ENCODE data around the gene MTOR.
"Not testable (repeated sequence)": the region's sequence is repeated elsewhere in the genome, so short reads cannot be mapped to it uniquely, and the experiment has no call there.

MTOR gene

DNA sequence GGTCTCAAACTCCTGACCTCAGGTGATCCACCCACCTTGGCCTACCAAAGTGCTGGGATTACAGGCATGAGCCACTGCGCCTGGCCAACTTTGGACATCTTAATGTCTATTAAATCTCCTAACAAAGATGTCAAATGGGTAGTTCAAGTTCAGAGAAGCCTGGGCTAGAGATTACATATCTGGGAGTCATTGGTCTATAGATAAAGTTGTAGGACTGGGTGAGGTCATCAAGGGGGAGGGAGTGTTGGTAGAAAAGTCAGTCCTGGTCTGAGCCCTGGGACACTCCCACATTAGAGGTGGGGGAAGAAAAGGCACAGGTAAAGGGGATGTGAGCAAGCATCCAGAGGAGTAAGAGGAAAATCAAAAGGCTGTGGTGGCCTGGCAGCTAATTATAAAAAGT is 17.3 kb upstream of the MTOR start:
- DNase-seq = no peak

DNA sequence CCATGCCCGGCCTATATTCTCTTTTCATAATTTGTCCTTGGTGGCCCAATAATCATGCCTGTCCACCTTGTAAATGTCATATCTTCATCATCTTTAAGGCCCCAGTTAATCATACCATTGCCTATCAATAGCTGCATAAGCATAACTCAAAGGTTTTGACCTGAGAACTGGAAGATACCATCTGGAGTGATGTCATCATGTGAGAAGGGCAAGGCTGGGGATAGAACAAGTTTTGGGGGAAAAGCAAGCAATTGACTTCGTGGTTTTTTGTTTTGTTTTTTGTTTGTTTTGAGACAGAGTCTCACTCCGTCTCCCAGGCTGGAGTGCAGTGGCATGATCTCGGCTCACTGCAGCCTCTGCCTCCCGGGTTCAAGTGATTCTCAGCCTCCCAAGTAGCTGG is 16.8 kb upstream of the MTOR start:
- DNase-seq = no peak

DNA sequence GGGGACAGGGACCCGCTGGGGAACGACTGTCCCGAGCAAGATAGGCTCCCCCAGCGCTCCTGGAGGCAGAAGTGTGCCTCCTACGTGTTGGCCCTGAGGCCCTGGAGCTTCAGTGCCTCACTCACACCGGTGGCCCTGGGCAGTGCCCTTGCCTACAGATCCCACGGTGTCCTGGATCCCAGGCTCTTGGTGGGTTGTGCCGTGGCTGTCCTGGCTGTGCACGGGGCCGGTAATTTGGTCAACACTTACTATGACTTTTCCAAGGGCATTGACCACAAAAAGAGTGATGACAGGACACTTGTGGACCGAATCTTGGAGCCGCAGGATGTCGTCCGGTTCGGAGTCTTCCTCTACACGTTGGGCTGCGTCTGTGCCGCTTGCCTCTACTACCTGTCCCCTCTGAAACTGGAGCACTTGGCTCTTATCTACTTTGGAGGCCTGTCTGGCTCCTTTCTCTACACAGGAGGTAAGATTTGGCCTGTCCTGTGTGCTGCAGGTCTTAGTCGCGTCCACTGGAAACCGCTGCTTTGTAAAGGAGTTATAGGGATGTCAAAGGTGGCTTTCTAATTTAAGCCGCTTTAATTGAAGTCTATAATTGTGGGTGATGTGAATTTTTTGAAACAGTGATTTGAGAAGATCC is 11.4 kb upstream of the MTOR start:
- DNase-seq = peak in 1 of 2 experiments; percentile 18

DNA sequence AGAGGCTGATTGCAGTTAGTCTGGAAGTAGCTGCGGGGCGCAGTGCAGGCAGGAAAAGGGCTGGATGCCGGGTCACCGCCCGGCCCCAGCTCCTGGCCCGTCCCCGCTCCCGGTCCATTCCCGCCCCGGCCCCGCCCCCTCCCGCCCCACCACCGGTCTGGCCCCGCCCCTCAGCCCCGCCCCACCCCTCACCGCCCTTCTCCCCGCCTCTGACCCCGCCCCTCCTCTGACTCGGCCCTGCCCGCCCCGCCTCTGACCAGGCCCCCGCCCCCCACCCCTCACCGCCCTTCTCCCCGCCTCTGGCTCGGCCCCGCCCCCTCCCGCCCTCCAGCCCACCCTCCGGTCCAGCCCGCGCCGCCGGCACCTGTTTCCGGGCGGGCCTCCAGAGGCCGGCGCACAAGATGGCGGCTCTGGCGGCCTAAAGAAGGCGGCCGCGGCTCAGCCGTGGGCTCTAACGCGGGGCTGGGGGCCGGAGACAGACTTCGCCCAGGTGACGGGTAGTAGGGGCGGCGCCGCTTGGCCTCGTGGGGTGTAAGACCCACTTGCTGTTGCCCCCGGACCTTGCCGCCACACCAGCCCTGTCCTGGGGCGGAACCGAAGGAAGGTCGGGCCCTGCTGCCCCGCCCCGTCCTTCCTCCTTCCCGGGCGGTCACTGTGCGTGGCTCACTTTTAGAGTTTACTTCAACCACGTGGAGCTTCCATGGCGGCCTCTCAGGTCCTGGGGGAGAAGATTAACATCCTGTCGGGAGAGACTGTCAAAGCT is 10.7 kb upstream of the MTOR start, which contains the start of gene UBIAD1:
Gene UBIAD1, plus strand, starts transcription at position 367 of the 763 bp plus-strand sequence. Its CDS starts 334 bp downstream, at position 701.
- DNase-seq = peak; percentile 61 to 67

DNA sequence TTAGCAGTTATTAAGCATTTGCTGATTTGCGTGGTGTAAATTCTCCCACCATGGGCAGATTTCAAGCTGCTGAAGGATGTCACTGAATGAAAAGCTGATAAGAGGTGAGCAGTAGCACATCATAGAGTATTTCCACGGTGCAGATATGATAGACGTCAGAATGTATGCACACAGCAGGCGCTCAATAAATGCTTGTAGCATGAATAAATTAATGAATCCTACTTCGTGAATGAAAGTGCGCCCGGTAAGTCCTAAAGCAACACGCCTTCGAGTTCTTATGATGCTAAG is 10.1 kb upstream of the MTOR start:
- peak; percentile 57 to 70 for DNase-seq

DNA sequence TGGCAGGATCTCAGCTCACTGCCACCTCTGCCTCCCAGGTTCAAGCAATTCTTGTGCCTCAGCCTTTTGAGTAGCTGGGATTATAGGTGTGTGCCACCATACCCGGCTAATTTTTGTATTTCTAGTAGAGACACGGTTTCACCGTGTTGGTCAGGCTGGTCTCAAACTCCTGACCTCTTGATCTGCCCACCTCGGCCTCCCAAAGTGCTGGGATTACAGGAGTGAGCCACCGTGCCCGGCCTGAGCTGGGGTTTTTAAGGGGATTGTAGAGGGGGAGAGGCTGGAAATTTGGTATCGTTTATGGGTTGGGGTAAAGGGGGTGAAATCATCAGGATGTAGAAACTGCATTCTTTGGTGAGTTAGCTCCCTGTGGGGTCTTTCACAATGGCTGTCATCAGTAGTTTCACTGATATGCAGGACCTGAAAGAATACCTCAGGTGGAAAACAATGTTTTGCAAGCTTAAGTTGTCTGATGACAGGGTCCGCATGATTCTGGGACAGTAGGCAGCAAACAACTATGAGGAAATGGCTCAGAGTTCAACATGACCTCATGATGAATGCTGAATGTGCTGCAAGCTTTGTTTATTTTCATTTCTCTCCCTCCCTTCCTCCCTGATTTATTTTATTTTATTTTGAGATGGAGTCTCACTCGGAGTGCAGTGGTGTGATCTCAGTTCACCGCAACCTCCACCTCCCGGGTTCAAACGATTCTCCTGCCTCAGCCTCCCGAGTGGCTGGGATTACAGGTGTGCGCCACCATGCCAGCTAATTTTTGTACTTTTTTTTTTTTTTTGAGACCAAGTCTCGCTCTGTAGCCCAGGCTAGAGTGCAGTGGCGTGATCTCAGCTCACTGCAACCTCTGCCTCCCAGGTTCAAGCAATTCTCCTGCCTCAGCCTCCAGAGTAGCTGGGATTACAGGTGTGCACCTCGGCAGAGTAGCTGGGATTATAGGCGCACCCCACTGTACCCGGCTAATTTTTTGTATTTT is 5.3 kb upstream of the MTOR start:
- not testable (repeated sequence) for DNase-seq

DNA sequence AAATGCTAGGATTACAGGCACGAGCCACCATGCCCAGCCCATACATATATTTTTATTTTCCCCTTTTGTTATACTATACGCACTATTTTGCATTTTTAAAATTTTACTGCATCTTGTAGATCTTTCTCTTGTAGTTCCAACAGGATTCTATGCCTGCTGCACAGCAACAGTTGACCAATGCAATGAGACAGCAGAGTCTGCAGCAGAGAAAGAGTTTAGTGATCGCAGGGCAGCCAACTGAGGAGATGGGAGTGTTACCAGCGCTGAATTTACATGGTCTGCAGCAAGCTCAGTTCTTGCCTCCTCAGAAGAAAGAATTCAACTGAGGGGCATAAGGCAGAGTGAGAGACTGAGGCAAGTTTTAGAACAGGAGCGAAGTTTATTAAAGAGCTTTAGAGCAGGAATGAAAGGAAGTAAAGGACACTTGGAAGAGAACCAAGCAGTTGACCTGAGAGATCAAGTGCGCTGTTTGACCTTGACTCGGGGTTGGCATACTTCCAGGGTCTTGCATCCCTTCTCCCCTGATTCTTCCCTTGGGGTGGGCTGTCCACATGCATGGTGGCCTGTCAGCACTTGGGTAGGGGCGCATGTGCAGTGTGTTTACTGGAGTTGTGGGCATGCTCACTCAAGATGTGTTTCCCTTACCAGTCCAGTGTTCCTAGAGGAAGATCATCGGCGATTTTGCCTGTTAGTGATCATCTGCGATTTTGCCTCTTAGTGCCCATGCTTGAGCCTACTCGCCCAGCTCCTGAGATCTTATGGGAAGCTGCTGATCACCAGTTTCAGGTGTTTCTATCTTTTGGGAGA is 4.1 kb upstream of the MTOR start:
- DNase-seq = no peak

DNA sequence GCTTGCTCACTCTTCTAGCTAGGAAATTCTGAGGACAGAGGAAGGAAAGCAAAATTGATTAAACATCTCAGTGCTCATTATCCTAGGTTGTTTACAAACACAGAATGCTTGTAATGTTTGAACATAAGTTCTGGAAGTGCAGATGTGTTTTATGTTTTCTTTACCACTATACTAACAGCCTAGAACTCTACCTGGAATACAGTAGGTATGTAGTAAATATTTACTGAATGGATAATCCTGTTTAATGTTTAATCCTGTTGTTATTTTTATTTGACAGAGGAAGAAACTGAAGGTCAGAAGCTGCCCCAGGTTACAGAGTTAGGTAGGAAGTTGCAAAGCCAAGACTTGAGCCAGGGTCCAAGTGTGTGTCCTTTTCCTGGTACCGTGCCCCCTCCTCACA is 6.1 kb downstream of the MTOR start:
- no peak for DNase-seq

DNA sequence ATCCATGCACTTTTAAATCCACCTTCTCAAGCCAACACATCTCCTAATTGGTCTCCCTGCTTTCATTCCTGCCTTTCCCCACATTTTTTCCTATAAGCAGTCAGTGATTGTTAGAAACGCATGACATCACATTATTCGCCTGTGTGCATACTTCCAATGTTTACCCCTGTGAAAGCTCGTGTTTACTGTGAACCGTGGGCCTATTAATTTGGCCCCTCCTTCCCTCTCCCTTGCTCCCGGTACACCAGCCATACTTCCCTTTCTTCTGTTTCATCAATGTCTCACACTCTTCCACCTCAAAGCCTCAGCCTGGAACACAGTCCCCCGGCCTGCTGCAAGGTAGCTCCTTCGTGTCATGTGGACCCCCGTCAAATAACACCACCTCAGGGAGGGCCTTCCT is 9.1 kb downstream of the MTOR start:
- no peak for DNase-seq

GRCh38 chr1:11252538-11252937 is 9.8 kb downstream of the MTOR start:
- DNase-seq = no peak

- peak in 1 of 2 experiments; percentile 24 for DNase-seq
Measured at GRCh38 chr1:11248169-11248568, 14.2 kb downstream of the MTOR start.

- no peak for DNase-seq
Measured at GRCh38 chr1:11245904-11246719, 16.2 kb downstream of the MTOR start.

DNA sequence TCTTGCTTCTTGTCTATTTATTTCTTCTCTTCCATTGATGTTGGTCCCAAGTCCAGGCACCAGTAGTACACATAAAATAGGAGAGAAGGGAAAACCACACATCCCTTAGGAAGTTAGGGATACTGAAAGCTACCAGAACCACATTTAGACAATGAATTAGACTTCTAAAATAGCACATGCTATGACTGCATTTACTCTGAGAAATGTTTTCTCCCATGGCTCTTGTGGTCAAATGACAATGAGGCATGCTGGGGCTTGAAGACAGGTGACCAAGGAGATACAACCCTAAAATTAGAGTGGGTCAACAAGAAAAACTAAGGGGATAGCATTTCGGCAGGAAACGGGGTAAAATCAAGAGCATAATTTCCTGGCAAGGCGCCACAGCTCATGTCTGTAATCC is 17.1 kb downstream of the MTOR start:
- no peak for DNase-seq

GRCh38 chr1:11238311-11238710 is 24.0 kb downstream of the MTOR start:
- no peak for DNase-seq

GRCh38 chr1:11237356-11237755 is 25.0 kb downstream of the MTOR start:
- no peak for DNase-seq

DNA sequence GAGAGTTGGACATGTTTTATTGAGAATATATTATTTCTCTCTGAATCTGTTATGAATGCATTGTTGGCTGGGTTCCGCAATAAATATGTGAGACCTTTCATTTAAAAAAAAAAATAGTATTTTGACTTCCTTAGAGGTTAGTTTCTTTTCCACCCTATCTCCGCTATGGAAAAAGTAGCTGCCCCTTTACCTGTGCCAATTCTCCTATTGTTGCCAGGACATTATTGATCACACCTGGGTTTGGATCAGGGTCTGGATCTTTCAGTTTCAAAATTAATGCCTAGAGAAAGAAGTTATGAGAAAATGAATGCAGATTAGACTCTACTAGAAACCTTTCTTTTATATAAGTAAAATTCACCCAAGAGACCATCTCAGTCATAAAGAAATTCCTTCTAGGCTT is 29.1 kb downstream of the MTOR start:
- DNase-seq = no peak

DNA sequence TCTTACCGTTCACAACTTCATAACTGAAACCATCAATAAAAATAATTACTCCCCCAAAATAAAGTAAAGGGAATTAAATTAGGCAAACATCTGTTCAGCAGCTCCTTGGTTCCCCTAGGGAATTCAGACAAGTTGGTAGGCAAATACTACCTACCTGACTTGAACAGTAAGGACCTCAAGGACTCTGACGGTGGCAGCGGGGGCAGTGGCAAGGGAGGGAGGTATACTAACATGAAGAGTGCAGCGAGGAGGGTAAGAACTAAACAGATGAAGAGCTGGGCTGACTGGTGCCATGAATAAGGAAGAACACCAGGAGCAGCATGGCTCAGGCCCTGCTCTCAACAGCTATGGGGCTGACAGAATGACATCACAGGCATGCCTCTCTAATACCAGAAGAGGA is 33.1 kb downstream of the MTOR start:
- DNase-seq = no peak

GRCh38 chr1:11227106-11228077 is 35.0 kb downstream of the MTOR start:
- peak; percentile 22 to 48 for DNase-seq

DNA sequence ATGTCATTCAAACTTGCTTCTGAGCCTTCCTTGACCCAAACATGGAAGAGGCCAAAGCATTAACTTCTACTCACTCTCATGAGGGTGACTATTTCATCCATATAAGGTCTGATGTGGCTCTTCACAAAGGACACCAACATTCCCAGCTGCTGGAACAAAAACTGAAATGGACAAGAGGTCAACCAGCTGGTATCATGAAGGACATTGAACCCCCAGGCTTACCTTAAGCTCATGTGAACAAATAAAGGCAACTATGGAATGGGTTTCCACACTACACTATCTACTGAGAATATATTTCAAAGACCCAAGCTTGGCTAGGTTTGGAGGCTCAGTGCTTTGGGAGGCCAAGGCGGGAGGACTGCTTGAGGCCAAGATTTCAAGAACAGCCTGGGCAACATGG is 46.3 kb downstream of the MTOR start:
- DNase-seq = no peak

GRCh38 chr1:11215381-11216005 is 46.9 kb downstream of the MTOR start:
- no peak for DNase-seq
